Coronary artery (tissue), 2 donors: Measurements from ENCODE around the gene APOL6.

ENCODE experiments used
- DNase-seq: peaks from one replicate; pipeline ENCODE4 v3.0.0-alpha.2; 2017; ENCODE audit warnings: low spot score
- H3K27ac ChIP-seq, 2 donors: fragments of 200-600 bp; sonication (generic); one replicate each; pipeline ENCODE4 v1.5.1; 2016 to 2019
- H3K4me3 ChIP-seq: fragments of 200-600 bp; sonication (generic); 2 replicates; pipeline ENCODE4 v1.5.1; 2016; ENCODE audit warnings: mild to moderate bottlenecking, moderate library complexity
- CTCF ChIP-seq: fragments of 200-600 bp; sonication (generic); IDR thresholded peaks from one replicate; pipeline ENCODE4 v1.5.1; 2019; ENCODE audit warnings: antibody characterized with exemption

The APOL6 gene

GRCh38 chr22:35648066-35649025, at the start of gene APOL6:
TSS of gene APOL6 (plus strand) at chr22:35648446. CDS start at chr22:35656426, 7,980 bp downstream.
- no peak for TF ChIP-seq CTCF
- Histone ChIP-seq H3K4me3 (peak within 1 kb of the TSS; percentile 80), H3K27ac (peak within 1 kb of the TSS; percentile 89 to 93)
- no peak for DNase-seq

GRCh38 chr22:35599364-35599763, 48.9 kb upstream of the APOL6 start:
- no peak overlapping the region for H3K27ac ChIP-seq
- TF ChIP-seq CTCF = no peak
- no peak for DNase-seq
- H3K4me3 ChIP-seq = no peak overlapping the region

- DNase-seq = no peak
- no peak for TF ChIP-seq CTCF
- H3K27ac ChIP-seq = no peak overlapping the region
- H3K4me3 ChIP-seq = no peak overlapping the region
Observed at GRCh38 chr22:35600476-35600875, 47.8 kb upstream of the APOL6 start.

- TF ChIP-seq CTCF = no peak
- no peak overlapping the region for H3K27ac ChIP-seq
- DNase-seq = no peak
- H3K4me3 ChIP-seq = no peak overlapping the region
Observed at GRCh38 chr22:35601013-35601580, 47.1 kb upstream of the APOL6 start.

GRCh38 chr22:35601743-35602615, 46.3 kb upstream of the APOL6 start:
- no peak for TF ChIP-seq CTCF
- DNase-seq = no peak
- H3K27ac ChIP-seq = no peak overlapping the region
- no peak overlapping the region for H3K4me3 ChIP-seq

- TF ChIP-seq CTCF = no peak
- H3K4me3 ChIP-seq = no peak overlapping the region
- H3K27ac ChIP-seq = no peak overlapping the region
- DNase-seq = no peak
Observed at GRCh38 chr22:35604621-35605368, 43.5 kb upstream of the APOL6 start.
